Daoy (cell line): ENCODE measurements around the gene METTL2A. TPM values are rescaled to one million over a fixed set of nuclear protein-coding genes. Genes with fewer than 3 reads are reported as not detected.
"Not testable (repeated sequence)": the region's sequence is repeated elsewhere in the genome, so short reads cannot be mapped to it uniquely, and the experiment has no call there.

Source experiments
- DNase-seq: peaks from one replicate; pipeline ENCODE4 v3.0.0-alpha.2; 2015; ENCODE audit warnings: low read depth
- total RNA-seq: library from RNA; depleted of rRNA; stranded (reverse); fragments of >200 nt; shearing (Covaris generic); gene quantifications from 2 replicates; pipeline ENCODE4 v1.2.3, GENCODE V29; 2014; rRNA removed

METTL2A gene
- total RNA-seq, 1 experiment from 2014 or later = 27.7 TPM

- not testable (repeated sequence) for DNase-seq
These were observed 47.7 kb downstream of the METTL2A start for GRCh38 chr17:62471380-62471880.

- DNase-seq = not testable (repeated sequence)
These were observed 49.6 kb downstream of the METTL2A start for GRCh38 chr17:62473030-62473982.

- DNase-seq = not testable (repeated sequence)
These were observed 53.4 kb downstream of the METTL2A start for GRCh38 chr17:62477111-62477510.

GRCh38 chr17:62477718-62478408 lies 54.2 kb downstream of the METTL2A start:
- DNase-seq = not testable (repeated sequence)

- peak; percentile 87 for DNase-seq
These were observed 54.8 kb downstream of the METTL2A start, which contains the start of gene TLK2 for GRCh38 chr17:62478424-62478879. TLK2 (plus strand) TSS chr17:62478825; CDS start chr17:62481126, 2,301 bp downstream.

GRCh38 chr17:62478880-62479638 lies 55.4 kb downstream of the METTL2A start:
- peak; percentile 20 for DNase-seq

GRCh38 chr17:62479639-62480258 lies 56.1 kb downstream of the METTL2A start:
- DNase-seq = peak; percentile 14

- DNase-seq = not testable (repeated sequence)
These were observed 58.9 kb downstream of the METTL2A start for GRCh38 chr17:62482553-62482952.

GRCh38 chr17:62490990-62491389 lies 67.3 kb downstream of the METTL2A start:
- not testable (repeated sequence) for DNase-seq

- not testable (repeated sequence) for DNase-seq
These were observed 69.5 kb downstream of the METTL2A start for GRCh38 chr17:62493049-62493655.

GRCh38 chr17:62494073-62494472 lies 70.4 kb downstream of the METTL2A start:
- DNase-seq = not testable (repeated sequence)

GRCh38 chr17:62496344-62496743 lies 72.6 kb downstream of the METTL2A start:
- DNase-seq = not testable (repeated sequence)

- not testable (repeated sequence) for DNase-seq
These were observed 75.1 kb downstream of the METTL2A start for GRCh38 chr17:62498796-62499195.

Other genes starting within 250 kb of the METTL2A start
- gene EFCAB3, start 43.3 kb upstream of the METTL2A start, total RNA-seq = not detected in 2 replicates
- 52.1 and 78.3 TPM in 2 replicates for gene TLK2, start 54.9 kb downstream of the METTL2A start, total RNA-seq
- gene MRC2, start 203.8 kb downstream of the METTL2A start, total RNA-seq = 66.2 and 86.4 TPM in 2 replicates